ENCODE data around the gene KPNB1. TPM values are rescaled to one million over a fixed set of nuclear protein-coding genes. Genes with fewer than 3 reads are reported as not detected.

The KPNB1 gene
- total and polyA plus RNA-seq, 10 of the 15 experiments (the other 5 are each of a cell fraction or from before 2014, with no cell fraction given) = 67.8 to 525 (median 246) TPM

- no peak for TF ChIP-seq RAD51 (IDR thresholded peaks at IDR 0.05)
- TF ChIP-seq USF2 (IDR thresholded peaks at IDR 0.05; ENCODE audit: borderline replicate concordance, low read depth, low read length) = no peak; the same call in 1 of the 2 replicates
- no peak for TF ChIP-seq TCF7 (IDR thresholded peaks at IDR 0.05; ENCODE audit: borderline replicate concordance)
- TF ChIP-seq MAX (IDR thresholded peaks at IDR 0.05; ENCODE audit: low read depth, low read length) = peak; percentile 82
- peak; percentile 46 for TF ChIP-seq NR2F1 (conservative IDR thresholded peaks at IDR 0.05)
- no peak for TF ChIP-seq CHD4 (IDR thresholded peaks at IDR 0.05)
- TF ChIP-seq KAT2A (conservative IDR thresholded peaks at IDR 0.05; ENCODE audit: control insufficient read depth, low read depth, low read length) = no peak
- TF ChIP-seq ATF2 (IDR thresholded peaks at IDR 0.05; ENCODE audit: low read length) = no peak
- peak; percentile 87; the same call in 1 of the 2 replicates for TF ChIP-seq ZNF217 (IDR thresholded peaks at IDR 0.05)
- TF ChIP-seq STAT3 (IDR thresholded peaks at IDR 0.05; ENCODE audit: low read depth, low read length) = 0 out of 2 replicates have a peak, but pooled peaks have one; percentile 33
- TF ChIP-seq ASH2L (IDR thresholded peaks at IDR 0.05; ENCODE audit: borderline replicate concordance, low read depth) = no peak
- TF ChIP-seq RAD21 (IDR thresholded peaks at IDR 0.05; ENCODE audit: insufficient read depth, low read depth, low read length) = no peak
- TF ChIP-seq TCF3 (IDR thresholded peaks at IDR 0.05; ENCODE audit: borderline replicate concordance, insufficient read depth, low read depth, low read length) = no peak; the same call in 1 of the 2 replicates
- peak; percentile 79; the same call in 1 of the 2 replicates for TF ChIP-seq RB1 (IDR thresholded peaks at IDR 0.05; ENCODE audit: borderline replicate concordance)
- TF ChIP-seq RCOR1 (conservative IDR thresholded peaks at IDR 0.05; ENCODE audit: low read depth, low read length) = peak; percentile 85; the same call in 1 of the 2 replicates
- TF ChIP-seq FOS (IDR thresholded peaks at IDR 0.05; ENCODE audit: borderline replicate concordance, extremely low read depth, insufficient read length) = peak; percentile 66
- no peak for TF ChIP-seq BCL3 (IDR thresholded peaks at IDR 0.05; ENCODE audit: borderline replicate concordance, insufficient read depth, low read depth, low read length, poor library complexity, severe bottlenecking)
- TF ChIP-seq PBX3 (IDR thresholded peaks at IDR 0.05; ENCODE audit: insufficient replicate concordance, low read depth, low read length) = peak; percentile 86
- TF ChIP-seq HCFC1 (IDR thresholded peaks at IDR 0.05; ENCODE audit: low read length) = peak; percentile 62
- 0 out of 2 replicates have a peak, but pooled peaks have one; percentile 44 for TF ChIP-seq ELK1 (IDR thresholded peaks at IDR 0.05; ENCODE audit: low read depth, low read length)
- peak; percentile 67 for TF ChIP-seq NBN (IDR thresholded peaks at IDR 0.05)
- no peak for TF ChIP-seq MEF2B (IDR thresholded peaks at IDR 0.05; ENCODE audit: partially characterized antibody, poor library complexity, severe bottlenecking)
- TF ChIP-seq MEF2A (IDR thresholded peaks at IDR 0.05; ENCODE audit: insufficient read depth, low read depth, low read length) = peak; percentile 73; the same call in 1 of the 2 replicates
- TF ChIP-seq POU2F2 (IDR thresholded peaks at IDR 0.05; ENCODE audit: borderline replicate concordance, low read depth, low read length) = peak; percentile 78
Measured at GRCh38 chr17:47649153-47649971, at the start of gene KPNB1 (continued).

Measured in GM12878 (cell line).